Activated T-cell treated with anti-CD3 and anti-CD28 coated beads, Interleukin-2, amount 50 U/mL, for 72 hours (primary cell): ENCODE measurements around the gene EGFL6. TPM values are rescaled to one million over a fixed set of nuclear protein-coding genes. Genes with fewer than 3 reads are reported as not detected.
"Not testable (repeated sequence)": the region's sequence is repeated elsewhere in the genome, so short reads cannot be mapped to it uniquely, and the experiment has no call there.

Experiments used
- ATAC-seq, 2 donors: fragments of 150-1000 bp; cut with Tn5 transposase; replicated peaks in 1 of 2; 2 replicates each; pipeline ENCODE4 v1.10.0; 2021; ENCODE audit warnings: moderate library complexity in 2 of 2, mild to moderate bottlenecking in 1 of 2
- DNase-seq, 2 donors: peaks; one replicate each; pipeline ENCODE4 v3.0.0; 2021 to 2022; ENCODE audit warnings: mixed read lengths in 1 of 2
- H3K27ac Mint-ChIP-seq: one replicate; pipeline ENCODE4 v1.8.0; 2022; ENCODE audit warnings: mild to moderate bottlenecking, moderate library complexity, mixed read lengths
- H3K27me3 Mint-ChIP-seq: one replicate; pipeline ENCODE4 v1.8.0; 2022; ENCODE audit warnings: low read depth, mixed read lengths
- H3K36me3 Mint-ChIP-seq, 2 donors: one replicate each; pipeline ENCODE4 v1.8.0; 2022; ENCODE audit warnings: mixed read lengths in 2 of 2, mild to moderate bottlenecking in 1 of 2; ENCODE audit not compliant: insufficient read depth in 2 of 2
- H3K4me1 Mint-ChIP-seq: one replicate; pipeline ENCODE4 v1.8.0; 2022; ENCODE audit warnings: low read depth, mixed read lengths
- H3K4me3 Mint-ChIP-seq, 2 donors: one replicate each; pipeline ENCODE4 v1.8.0; 2022; ENCODE audit warnings: mild to moderate bottlenecking in 2 of 2, mixed read lengths in 2 of 2, moderate library complexity in 2 of 2
- H3K9me3 Mint-ChIP-seq, 2 donors: one replicate each; pipeline ENCODE4 v1.8.0; 2022; ENCODE audit warnings: mixed read lengths in 2 of 2
- total RNA-seq, 2 donors: library from RNA; stranded (reverse); gene quantifications; one replicate each; pipeline ENCODE4 v1.2.3, GENCODE V29; 2022

Gene EGFL6
- total RNA-seq, 2 donors from 2014 or later, result 2.4 to 3.6 TPM

DNA sequence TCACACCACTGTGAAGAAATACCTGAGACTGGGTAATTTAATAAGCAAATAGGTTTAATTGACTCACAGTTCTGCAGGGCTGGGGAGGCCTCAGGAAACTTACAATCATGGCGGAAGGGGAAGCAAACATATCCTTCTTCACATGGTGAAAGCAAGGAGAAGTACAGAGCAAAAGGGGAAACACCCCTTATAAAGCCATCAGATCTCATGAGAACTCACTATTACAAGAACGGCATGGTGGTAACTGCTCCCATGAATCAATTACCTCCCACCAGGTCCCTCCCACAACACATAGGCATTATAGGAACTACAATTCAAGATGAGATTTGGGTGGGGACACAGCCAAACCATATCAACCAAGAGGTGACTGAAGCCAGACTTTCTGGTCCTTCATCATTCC is 78.9 kb downstream of the EGFL6 start:
- H3K27ac Mint-ChIP-seq, result peak overlapping the region; percentile 95
- H3K36me3 Mint-ChIP-seq, ATAC-seq, H3K9me3 Mint-ChIP-seq, DNase-seq: not testable (repeated sequence)
- H3K4me1 Mint-ChIP-seq, result peaks cover 23% of the 10 kb centered on the region
- peaks cover 52% of the 10 kb centered on the region for H3K27me3 Mint-ChIP-seq
- peak overlapping the region in 1 of 2 donors; percentile 85 for H3K4me3 Mint-ChIP-seq

DNA sequence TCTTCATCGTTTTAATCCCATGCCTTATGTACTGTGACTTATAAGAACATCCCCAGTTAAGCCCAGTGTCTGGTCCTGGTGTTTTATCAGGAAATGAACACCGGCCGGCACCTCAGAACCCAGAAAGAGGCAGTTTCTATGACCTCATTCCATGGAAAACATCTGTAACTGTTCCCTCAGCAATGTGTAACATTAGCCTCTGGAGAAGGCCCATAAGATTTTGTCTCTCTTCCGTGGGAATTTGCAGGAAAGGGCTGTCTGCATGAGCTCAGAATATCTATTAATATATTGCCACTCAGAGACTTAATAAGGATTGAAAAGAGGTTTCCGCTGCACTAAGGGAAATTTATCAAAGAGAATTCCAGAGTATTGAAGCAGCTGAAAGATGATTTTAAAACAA is 80.4 kb downstream of the EGFL6 start:
- Mint-ChIP-seq H3K36me3 (peaks cover 0 to 4% of the 10 kb centered on the region in 2 donors), H3K27me3 (peaks cover 39% of the 10 kb centered on the region), H3K4me3 (no peak overlapping the region), H3K9me3 (peaks cover 0 to 2% of the 10 kb centered on the region in 2 donors), H3K27ac (no peak overlapping the region), H3K4me1 (peaks cover 37% of the 10 kb centered on the region)
- no peak for ATAC-seq
- no peak for DNase-seq

DNA sequence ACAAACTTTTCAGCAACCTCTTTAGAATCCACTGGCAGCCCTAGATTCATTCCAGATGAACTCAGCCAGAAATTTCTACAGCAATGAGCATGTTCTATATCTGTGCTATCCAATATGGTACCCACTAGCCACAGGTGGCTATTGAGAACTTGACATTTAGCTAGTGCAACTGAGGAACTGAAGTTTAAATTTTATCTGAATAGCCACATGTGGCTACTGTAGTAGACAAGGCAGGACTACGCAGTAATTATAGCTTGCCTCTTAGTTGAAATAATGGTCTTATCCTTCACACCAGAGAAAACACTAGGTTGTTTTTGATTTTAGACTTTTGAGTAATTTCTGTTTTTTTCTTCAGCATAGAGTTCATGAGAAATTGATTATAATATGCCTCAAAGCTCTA is 80.9 kb downstream of the EGFL6 start:
- ATAC-seq (no peak), DNase-seq (no peak)
- Mint-ChIP-seq H3K27me3 (peaks cover 35% of the 10 kb centered on the region), H3K4me3 (no peak overlapping the region), H3K36me3 (peaks cover 0 to 4% of the 10 kb centered on the region in 2 donors), H3K27ac (no peak overlapping the region), H3K9me3 (peaks cover 0 to 2% of the 10 kb centered on the region in 2 donors), H3K4me1 (peaks cover 37% of the 10 kb centered on the region)

DNA sequence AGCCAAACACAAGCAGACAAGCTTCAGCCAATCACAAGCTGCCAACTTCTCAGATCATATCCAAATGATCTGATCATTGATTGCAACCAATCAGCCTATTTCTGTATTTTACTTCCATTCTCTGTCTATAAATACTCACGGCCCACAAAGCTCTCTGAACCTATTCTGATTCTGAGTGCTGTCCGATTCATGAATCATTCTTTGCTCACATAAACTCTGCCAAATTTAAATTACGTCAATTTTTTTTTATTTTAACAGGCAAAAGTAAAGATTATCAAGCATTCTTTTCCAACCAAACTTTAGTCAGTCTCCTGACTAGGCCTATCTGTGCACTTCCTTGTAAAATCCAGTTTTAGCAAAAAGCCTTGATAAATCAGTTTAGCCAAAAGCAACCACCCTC is 81.7 kb downstream of the EGFL6 start:
- peaks cover 34% of the 10 kb centered on the region for H3K4me1 Mint-ChIP-seq
- H3K36me3 Mint-ChIP-seq, result peaks cover 0 to 4% of the 10 kb centered on the region in 2 donors
- ATAC-seq, result no peak
- no peak for DNase-seq
- peaks cover 26% of the 10 kb centered on the region for H3K27me3 Mint-ChIP-seq
- H3K27ac Mint-ChIP-seq, result peak overlapping the region; percentile 57
- peaks cover 0 to 2% of the 10 kb centered on the region in 2 donors for H3K9me3 Mint-ChIP-seq
- peak overlapping the region in 1 of 2 donors; percentile 26 for H3K4me3 Mint-ChIP-seq

DNA sequence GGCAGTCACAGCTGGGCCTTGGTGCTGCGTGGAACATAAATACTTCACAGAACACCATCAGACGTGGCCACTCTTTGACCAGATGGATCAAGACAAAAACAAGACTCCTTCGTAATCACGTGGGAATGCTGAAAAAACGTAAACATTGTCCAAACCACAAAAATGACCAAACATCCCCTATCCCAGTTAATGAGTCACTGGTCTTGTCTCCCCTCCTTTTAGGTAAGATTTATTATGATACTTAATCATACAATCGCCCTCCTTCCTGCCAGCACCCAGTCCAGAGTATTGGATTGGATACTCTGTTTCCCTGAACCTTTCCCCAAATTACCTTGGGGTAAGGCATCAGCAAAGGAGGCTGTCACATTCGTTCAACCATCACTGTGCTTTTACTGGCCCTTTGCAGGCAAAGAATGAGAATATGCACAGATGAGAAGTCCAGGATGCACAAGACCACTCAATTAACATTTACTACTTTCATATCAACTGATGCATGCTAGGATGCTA is 82.9 kb downstream of the EGFL6 start:
- peak overlapping the region; percentile 88 to 91 for H3K4me3 Mint-ChIP-seq
- H3K4me1 Mint-ChIP-seq, result peaks cover 31% of the 10 kb centered on the region
- H3K27ac Mint-ChIP-seq, result peak overlapping the region; percentile 82
- peaks cover 0 to 4% of the 10 kb centered on the region in 2 donors for H3K36me3 Mint-ChIP-seq
- peaks cover 0 to 2% of the 10 kb centered on the region in 2 donors for H3K9me3 Mint-ChIP-seq
- DNase-seq, result no peak
- no peak for ATAC-seq
- H3K27me3 Mint-ChIP-seq, result peaks cover 28% of the 10 kb centered on the region

DNA sequence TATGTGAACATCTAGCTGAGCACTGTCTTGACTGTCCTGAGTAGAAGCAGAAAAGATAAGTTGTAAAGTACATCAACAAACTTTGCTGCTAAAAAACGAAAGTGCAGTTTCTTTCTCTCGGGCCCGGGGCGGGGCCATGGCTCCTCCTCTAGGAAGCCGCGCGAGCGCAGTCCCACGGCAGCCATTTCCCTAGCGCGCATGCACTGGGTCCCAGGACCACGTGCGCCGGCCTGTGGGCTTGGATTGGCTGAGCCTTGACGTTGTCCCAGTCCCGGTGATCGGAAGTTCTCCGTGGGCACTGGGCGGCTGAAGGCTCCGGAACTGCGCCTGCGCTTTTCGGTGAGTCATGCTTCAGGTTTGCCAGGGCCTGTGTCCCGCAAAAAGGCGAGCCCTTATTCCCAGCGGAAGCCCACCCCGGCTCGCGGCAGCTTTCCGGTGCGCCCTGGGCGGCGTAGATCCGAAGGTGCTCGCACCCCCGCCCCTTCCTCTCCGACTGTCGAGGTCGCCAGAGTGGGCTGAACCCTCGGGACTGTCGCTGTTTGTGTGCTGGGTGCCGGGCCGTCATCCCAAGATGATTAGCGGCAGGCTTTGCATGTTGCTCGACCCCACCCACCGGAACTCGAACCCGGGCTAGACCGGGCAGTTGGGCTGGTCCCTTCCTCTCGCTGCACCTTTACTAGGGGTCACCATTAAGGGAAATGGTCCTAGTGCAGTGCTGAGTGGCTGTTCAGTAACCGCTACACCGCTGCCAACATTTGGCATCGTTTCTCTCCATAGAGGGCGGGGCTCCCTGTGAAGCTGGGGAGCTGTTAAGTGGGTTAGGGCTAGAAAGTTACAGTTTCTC is 83.7 kb downstream of the EGFL6 start, which contains the start of gene TCEANC:
TCEANC (plus strand) TSS at position 292 of the 844 bp plus-strand sequence. CDS start 9,368 bp downstream, outside the sequence.
- H3K27ac Mint-ChIP-seq, result peak within 1 kb of the TSS; percentile 88
- DNase-seq, result peak; percentile 91 to 97
- H3K4me3 Mint-ChIP-seq, result peak within 1 kb of the TSS; percentile 88 to 91
- peak; percentile 97 to 98 for ATAC-seq
- peaks cover 0 to 2% of the 10 kb centered on the region in 2 donors for H3K9me3 Mint-ChIP-seq
- peaks cover 25% of the 10 kb centered on the region for H3K4me1 Mint-ChIP-seq
- H3K27me3 Mint-ChIP-seq, result peaks cover 29% of the 10 kb centered on the region
- H3K36me3 Mint-ChIP-seq, result no peaks in the 10 kb centered on the region

DNA sequence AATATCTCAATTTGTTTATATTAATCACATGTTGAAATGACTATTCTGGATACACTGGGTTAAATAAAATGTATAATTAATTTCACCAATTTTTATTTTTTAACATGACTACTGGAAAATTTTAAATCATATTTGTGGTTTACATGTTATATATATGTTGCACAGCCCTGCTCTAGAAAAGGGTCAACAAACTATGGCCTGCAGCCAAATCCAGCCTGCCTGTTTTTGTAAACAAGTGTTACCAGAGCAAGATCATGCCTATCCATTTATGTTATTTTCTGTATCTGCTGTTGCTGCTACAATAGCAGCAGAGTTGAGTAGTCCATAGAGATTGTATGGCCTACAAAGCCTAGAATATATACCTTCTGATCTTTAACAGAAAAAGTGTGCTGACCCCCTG is 84.7 kb downstream of the EGFL6 start:
- peak overlapping the region; percentile 73 for H3K27ac Mint-ChIP-seq
- peaks cover 23% of the 10 kb centered on the region for H3K27me3 Mint-ChIP-seq
- DNase-seq (no peak), ATAC-seq (no peak)
- peaks cover 28% of the 10 kb centered on the region for H3K4me1 Mint-ChIP-seq
- H3K4me3 Mint-ChIP-seq, result peak overlapping the region; percentile 44 to 88
- no peaks in the 10 kb centered on the region for H3K9me3 Mint-ChIP-seq
- no peaks in the 10 kb centered on the region for H3K36me3 Mint-ChIP-seq

DNA sequence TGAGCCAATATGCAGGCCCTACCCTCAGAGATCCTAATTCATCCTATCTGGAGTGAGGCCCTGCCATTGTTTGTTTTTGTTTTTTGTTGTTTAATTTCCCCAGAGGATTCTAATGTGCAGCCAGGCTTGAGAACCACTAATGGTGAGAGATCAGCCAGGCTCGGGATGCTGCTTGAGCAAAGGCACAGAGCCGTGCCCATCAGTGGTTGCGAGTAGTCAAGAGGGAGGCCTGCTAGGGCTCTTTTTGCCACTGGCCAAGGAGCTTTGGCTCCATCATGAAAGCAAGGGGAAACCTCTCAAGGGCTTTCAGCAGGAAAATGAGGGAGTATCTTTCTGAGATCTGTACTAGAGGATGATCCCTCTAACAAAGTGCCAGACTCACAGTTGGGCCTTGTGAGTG is 86.3 kb downstream of the EGFL6 start:
- Mint-ChIP-seq H3K4me3 (no peak overlapping the region), H3K27ac (no peak overlapping the region)

DNA sequence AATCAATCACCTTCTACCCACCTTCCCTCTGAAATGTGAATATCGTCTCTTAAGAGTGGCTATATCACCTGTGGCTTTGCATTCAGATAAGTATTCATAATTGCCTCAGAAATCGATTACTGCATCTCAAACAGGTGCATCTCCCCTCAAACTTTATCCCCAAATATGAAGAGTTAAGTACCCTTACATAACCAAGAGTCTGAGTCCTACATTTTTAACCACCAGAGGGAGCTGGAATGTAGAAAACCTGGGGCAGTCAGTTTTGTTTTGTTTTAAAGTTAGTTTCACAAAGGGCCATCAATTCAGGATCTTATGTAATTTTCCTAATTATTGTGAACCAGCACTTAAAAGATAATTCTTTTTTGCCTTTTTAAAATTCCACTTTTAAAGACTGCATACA is 89.2 kb downstream of the EGFL6 start:
- Mint-ChIP-seq H3K27ac (peak overlapping the region; percentile 10), H3K36me3 (peaks cover 0 to 14% of the 10 kb centered on the region in 2 donors), H3K27me3 (peaks cover 25% of the 10 kb centered on the region), H3K4me3 (peak overlapping the region; percentile 33 to 65), H3K9me3 (no peaks in the 10 kb centered on the region), H3K4me1 (peaks cover 17% of the 10 kb centered on the region)
- DNase-seq, result peak in 1 of 2 donors; percentile 14
- no peak for ATAC-seq

More for the DNA sequence above, 86.3 kb downstream of the EGFL6 start:
- Mint-ChIP-seq H3K27me3 (peaks cover 25% of the 10 kb centered on the region), H3K4me1 (peaks cover 29% of the 10 kb centered on the region), H3K36me3 (peaks cover 0 to 3% of the 10 kb centered on the region in 2 donors), H3K9me3 (no peaks in the 10 kb centered on the region)
- DNase-seq, result no peak
- no peak for ATAC-seq

DNA sequence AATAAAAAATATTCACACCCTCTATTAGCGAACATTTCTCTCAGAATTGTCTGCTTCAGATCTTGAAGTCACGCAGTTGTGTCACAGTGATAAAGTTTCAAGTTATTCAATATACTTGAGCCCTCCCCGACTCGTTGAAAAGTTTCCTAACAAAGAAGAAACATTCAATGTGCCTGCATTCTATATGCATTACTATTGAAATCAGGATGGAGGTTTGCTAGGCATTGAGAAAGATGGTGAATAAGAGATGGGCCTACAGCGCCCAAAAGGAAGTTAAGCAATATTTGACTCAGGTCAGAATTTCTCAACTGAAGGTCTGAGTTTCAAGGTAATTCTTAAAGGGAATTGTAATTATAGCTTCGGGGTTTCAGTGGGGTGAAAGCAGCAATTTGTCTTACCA is 89.7 kb downstream of the EGFL6 start:
- ATAC-seq (no peak), DNase-seq (no peak)
- H3K9me3 Mint-ChIP-seq, result no peaks in the 10 kb centered on the region
- peaks cover 25% of the 10 kb centered on the region for H3K27me3 Mint-ChIP-seq
- H3K27ac Mint-ChIP-seq, result no peak overlapping the region
- peaks cover 0 to 14% of the 10 kb centered on the region in 2 donors for H3K36me3 Mint-ChIP-seq
- peaks cover 13% of the 10 kb centered on the region for H3K4me1 Mint-ChIP-seq
- H3K4me3 Mint-ChIP-seq, result peak overlapping the region in 1 of 2 donors; percentile 65

DNA sequence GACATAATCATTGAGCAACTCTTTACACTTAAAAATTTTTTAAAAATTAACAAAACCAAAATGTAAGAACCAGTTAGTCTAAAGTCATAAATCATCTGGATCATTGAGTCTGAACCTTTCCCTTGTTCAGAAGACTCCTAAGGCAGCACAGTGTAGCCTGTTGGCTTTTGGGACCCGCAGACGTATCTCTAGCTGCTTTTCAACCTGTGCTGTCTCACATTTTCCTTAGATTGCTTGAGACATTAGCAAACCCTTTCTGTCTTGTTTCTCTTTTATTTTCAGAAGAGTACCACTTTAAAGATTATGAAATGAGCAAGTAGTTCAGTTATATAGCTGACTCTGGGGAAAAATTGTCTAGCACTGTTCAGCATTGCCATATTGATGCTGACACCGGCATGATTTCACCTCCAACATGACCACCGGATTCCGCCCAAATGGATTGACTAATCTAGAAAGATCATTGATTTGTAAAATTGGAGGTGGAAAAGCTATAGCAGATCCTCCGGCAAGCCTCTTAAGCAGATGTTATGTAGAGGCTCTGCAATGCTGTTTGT is 92.4 kb downstream of the EGFL6 start:
- Mint-ChIP-seq H3K9me3 (no peaks in the 10 kb centered on the region), H3K36me3 (peaks cover 0 to 16% of the 10 kb centered on the region in 2 donors), H3K4me1 (peaks cover 7% of the 10 kb centered on the region), H3K27ac (peak overlapping the region; percentile 87), H3K27me3 (peaks cover 35% of the 10 kb centered on the region), H3K4me3 (peak overlapping the region; percentile 7 to 79)
- DNase-seq (no peak), ATAC-seq (peak; percentile 62 to 91)

DNA sequence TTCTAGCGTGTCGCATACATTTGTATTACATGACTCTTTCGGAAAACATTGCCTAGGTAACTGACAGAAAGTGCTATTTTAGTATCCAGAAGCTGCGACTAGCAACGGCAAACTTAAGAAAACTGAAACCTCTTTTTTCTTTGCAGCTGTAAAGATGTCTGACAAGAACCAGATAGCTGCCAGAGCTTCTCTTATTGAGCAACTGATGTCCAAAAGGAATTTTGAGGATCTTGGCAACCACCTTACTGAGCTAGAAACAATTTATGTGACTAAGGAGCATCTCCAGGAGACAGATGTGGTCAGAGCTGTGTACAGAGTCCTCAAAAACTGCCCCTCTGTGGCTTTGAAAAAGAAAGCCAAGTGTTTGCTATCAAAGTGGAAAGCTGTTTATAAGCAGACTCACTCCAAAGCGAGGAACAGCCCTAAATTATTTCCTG is 93.0 kb downstream of the EGFL6 start:
- Mint-ChIP-seq H3K9me3 (no peaks in the 10 kb centered on the region), H3K4me1 (peaks cover 7% of the 10 kb centered on the region), H3K27ac (peak overlapping the region; percentile 87), H3K4me3 (peak overlapping the region; percentile 23 to 79), H3K27me3 (peaks cover 33% of the 10 kb centered on the region), H3K36me3 (peaks cover 0 to 16% of the 10 kb centered on the region in 2 donors)
- ATAC-seq (no peak), DNase-seq (no peak)

DNA sequence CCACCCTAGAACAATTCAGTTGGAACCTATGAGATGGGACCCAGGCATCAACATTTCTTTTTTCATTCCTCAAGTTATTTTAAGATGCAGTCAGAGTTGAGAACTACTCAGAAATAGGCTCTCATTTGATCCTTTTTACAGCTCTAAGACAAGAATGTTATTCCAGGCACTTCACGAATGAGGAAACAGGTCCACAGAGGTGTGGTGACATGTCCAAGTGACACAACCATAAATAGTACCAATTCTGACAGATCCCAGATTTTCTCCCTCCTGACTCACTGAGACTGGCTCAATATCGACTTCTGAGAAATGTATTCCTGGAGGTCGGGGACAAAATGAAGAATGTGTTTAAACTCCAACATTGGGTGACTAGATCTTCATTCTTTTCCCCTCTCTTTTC is 94.6 kb downstream of the EGFL6 start:
- no peak overlapping the region for H3K4me3 Mint-ChIP-seq
- no peak for ATAC-seq
- H3K9me3 Mint-ChIP-seq, result no peaks in the 10 kb centered on the region
- peaks cover 0 to 16% of the 10 kb centered on the region in 2 donors for H3K36me3 Mint-ChIP-seq
- peaks cover 24% of the 10 kb centered on the region for H3K27me3 Mint-ChIP-seq
- no peak for DNase-seq
- H3K27ac Mint-ChIP-seq, result no peak overlapping the region
- H3K4me1 Mint-ChIP-seq, result peaks cover 9% of the 10 kb centered on the region
